Cerebellar cortex (tissue), 1 donor: ENCODE data around the gene RGS19.
"Not testable (repeated sequence)": the region's sequence is repeated elsewhere in the genome, so short reads cannot be mapped to it uniquely, and the experiment has no call there.

Experiments
- DNase-seq: peaks from one replicate; pipeline ENCODE4 v3.0.0-alpha.2; 2015; ENCODE audit warnings: low spot score

RGS19 gene, protein sequence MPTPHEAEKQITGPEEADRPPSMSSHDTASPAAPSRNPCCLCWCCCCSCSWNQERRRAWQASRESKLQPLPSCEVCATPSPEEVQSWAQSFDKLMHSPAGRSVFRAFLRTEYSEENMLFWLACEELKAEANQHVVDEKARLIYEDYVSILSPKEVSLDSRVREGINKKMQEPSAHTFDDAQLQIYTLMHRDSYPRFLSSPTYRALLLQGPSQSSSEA

DNA sequence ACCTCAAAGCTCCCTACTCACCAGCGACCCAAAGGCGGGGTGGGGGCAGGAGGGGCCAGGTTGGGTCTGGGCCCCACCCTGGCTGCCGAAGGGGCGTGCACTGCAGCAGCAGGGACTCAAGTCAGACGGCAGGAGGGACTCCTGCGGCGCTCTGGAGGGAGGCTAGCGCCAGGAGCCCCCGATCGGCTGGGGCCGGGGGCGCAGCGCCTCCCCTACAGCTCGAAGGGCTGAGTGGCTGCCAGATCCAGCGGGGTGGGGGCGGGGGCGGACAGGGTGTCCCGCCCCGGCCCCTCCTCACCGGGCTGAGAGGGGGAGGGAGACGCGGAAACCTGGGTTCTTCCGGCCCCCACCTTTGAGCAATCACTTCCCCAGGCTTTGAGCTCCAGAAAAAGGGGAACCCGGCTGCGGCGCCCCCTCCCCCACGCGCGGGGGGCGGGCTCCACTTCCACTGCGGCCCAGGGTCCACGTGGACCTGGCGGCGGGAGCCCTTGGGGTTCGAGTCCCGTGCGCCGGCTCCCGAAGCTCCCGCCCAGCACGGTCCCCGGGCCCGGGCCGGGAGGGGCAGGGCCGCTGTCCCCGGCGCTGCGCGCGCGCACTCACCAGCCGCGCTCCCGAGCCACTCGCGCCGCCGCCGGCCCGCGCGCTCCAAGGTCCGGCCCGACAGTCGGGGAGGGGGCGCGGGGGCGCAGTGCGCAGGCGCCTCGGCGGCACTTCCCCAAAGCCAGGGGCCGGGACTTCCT lies at the start of gene RGS19:
Gene RGS19 (minus strand): TSS at position 246 of the 740 bp plus-strand sequence. CDS start 2,632 bp downstream, outside the sequence.
- DNase-seq: peak; percentile 57

DNA sequence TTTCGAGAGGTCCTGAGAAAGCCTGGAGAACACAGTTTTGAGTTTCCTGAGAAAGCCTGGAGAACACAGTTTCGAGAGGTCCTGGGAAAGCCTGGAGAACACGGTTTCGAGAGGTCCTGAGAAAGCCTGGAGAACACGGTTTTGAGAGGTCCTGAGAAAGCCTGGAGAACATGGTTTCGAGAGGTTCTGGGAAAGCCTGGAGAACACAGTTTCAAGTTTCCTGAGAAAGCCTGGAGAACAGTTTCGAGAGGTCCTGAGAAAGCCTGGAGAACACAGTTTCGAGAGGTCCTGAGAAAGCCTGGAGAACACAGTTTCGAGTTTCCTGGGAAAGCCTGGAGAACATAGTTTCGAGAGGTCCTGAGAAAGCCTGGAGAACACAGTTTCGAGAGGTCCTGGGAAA lies 44.2 kb upstream of the RGS19 start:
- not testable (repeated sequence) for DNase-seq

DNA sequence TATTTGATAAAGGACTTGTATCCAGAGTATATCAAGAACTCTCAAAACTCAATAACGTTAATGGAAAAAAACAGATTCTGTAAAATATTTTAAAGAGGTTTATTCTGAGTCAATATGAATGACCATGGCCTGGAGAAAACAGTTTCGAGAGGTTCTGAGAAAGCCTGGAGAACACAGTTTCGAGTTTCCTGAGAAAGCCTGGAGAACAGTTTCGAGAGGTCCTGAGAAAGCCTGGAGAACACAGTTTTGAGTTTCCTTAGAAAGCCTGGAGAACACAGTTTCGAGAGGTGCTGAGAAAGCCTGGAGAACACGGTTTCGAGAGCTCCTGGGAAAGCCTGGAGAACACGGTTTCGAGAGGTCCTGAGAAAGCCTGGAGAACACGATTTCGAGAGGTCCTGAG lies 43.6 kb upstream of the RGS19 start:
- not testable (repeated sequence) for DNase-seq

GRCh38 chr20:64121586-64121985 lies 42.3 kb upstream of the RGS19 start:
- DNase-seq: no peak

DNA sequence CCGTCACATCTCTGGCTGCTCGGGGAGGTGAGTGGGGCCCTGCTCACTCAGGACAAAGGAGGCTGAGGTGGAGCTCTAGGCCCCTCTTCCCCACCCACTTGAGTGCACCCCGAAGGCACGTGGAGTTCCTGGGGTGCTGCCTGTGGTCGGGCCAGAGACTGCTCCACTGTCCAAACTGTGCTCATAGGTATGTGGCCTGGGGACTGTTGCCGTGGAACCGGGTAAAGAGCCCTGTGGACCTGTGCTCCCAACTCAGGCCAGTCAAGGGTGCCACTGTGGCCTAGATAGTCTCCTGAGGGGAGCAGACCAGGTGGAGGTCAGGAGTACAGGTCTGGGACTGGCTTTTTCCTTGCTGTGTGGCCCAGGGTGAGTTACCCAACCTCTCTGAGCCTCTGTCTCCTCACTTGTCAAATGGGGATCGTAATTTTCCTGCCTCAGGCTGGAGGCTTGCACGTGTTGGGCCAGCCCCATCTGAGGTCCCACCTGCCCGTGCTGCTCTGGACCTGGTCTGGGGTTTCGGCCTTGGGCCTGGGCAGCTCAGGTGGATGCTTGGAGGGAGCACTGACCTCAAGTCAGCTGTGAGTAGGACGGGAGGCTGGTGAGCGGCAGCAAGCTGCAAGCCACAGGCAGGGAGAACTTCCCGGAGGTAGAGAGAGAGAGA lies 40.5 kb upstream of the RGS19 start:
- DNase-seq: no peak

- DNase-seq: peak; percentile 20
Measured at GRCh38 chr20:64119301-64119680, 40.0 kb upstream of the RGS19 start.

GRCh38 chr20:64117432-64117777 lies 38.1 kb upstream of the RGS19 start:
- not testable (repeated sequence) for DNase-seq

DNA sequence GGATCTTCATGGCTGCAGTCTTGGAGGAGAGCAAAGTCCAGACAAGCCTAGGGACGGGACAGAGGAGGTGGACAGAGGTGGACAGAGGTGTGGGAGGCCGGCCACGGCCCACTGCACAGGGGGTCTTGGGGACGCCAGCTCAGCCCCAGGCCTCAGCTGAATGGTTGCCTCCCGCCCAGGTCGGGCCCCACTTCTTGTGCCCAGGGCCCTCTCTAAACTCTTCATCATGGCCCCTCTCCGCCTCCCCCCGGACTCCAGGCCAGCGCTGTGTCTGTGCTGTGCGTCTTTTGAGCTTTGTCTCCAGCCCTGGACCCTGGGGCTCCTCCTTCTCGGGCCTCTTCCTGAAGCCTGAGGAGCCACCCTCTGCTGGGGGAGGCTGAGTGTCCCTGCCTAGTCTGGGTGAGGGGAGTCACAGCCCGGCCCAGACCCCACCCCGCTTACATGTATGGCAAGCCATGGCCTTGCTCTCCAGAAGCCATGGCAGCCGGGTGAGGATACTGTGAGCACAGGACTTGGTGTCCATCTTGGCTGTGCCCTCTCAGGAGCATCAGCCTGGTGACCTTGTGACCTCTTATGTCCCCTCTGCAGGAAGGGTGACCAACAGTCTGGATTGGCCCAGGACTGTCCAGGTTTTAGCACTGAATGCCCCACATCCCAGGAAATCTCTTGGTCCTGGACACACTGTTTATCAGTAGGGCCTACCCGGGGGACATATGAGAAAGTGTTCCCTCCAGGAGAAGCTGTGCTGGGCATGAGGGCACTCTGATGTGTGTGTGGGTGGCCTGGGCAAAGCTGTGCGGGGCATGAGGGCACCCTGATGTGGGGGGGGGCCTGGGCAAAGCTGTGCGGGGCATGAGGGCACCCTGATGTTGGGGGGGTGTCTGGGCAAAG lies 37.5 kb upstream of the RGS19 start:
- no peak for DNase-seq

GRCh38 chr20:64116016-64116415 lies 36.7 kb upstream of the RGS19 start:
- DNase-seq: no peak

DNA sequence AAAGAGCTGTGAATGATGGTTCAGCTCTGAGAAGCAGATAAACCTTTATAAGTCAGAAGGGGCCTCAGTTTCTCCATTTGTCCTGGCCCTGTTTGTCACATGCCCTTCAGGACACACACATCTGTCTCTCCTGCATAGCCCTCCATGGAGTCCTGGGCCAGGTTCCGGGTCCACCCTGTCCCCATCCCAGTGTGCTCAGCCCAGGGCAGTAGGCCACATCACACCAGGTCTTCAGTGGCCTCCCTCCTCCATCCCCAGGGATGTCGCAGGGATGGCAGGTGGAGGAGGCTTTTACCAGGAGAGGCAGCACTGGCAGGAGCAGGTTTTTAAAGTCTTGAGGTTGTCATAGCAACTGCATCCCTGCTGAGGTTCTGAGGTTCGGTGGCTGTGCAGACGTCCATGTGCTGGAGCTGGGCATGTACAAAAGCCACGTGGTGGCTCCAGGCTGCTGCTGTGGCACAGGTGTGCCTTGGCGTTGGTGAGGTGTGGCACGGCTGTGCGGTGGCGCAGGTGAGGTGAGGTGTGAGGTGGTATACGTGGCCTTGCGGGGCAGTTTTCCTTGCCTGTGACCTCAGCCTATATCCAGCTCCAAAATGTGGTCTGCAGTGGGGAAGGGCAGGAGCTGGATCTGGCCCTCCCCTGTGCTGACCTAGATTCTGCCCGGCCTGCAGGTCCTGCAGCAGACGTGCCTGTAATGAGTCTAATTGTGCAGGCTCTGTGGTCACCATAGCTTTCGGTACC lies 36.0 kb upstream of the RGS19 start:
- DNase-seq: peak; percentile 95

- DNase-seq: no peak
Measured at GRCh38 chr20:64114356-64114971, 35.1 kb upstream of the RGS19 start.

- no peak for DNase-seq
Measured at GRCh38 chr20:64113796-64114355, 34.6 kb upstream of the RGS19 start.

GRCh38 chr20:64113444-64113775 lies 34.1 kb upstream of the RGS19 start:
- peak; percentile 23 for DNase-seq

- DNase-seq: peak; percentile 64
Measured at GRCh38 chr20:64112691-64113443, 33.5 kb upstream of the RGS19 start.

DNA sequence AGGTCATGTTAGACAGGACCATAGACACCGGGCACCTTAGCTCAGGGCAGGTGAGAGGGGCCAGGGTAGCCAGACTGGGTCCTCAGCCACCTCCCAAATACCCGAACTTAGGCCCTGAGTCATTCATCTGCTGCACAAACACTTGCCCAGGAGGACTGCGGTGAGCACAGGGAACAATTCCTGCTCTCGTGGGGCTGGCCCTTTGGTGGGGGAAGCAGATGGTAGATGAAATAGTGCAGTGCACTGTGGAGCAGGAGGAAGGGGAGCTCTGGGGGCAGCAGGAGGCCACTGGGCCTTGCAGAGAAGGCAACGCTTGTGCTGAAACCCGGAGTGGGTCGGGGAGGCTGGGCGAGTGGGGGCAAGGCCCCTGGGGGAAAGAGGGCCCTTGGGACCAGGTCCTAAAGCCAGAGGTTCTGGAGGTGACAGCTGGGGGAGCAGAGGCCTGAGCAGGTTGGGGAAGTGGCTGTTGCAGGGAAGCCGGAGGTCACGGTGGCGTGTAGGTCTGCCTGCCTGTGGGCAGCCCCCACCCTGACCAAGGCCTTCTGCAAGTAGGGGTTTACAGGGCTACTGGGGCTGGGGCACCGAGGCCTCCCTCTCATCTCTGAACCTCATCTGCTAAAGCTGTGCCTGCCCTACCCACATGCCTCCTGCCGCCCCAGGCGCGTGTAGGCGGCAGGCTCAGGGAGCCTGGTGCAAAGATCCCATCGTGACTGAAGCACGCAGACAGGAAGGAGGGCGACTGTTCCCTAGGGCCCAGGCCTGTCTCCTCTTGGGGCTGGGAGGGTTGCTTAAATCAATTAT lies 32.7 kb upstream of the RGS19 start:
- no peak for DNase-seq

- peak; percentile 37 for DNase-seq
Measured at GRCh38 chr20:64110411-64111068, 31.2 kb upstream of the RGS19 start.

GRCh38 chr20:64109831-64110391 lies 30.6 kb upstream of the RGS19 start:
- no peak for DNase-seq
